ENCODE results near the gene CGREF1.

Gene CGREF1

GRCh38 chr2:27071990-27072830, 46.7 kb downstream of the CGREF1 start:
- no peaks in the 10 kb centered on the region for H4K20me1 ChIP-seq (ENCODE audit: control insufficient read depth, insufficient read depth, low read depth, low read length)
- TF ChIP-seq CTCF (IDR thresholded peaks at IDR 0.05; ENCODE audit: low read depth, low read length, poor library complexity, severe bottlenecking) (no peak), EZH2phosphoT487 (IDR thresholded peaks at IDR 0.05; ENCODE audit: borderline replicate concordance, low read length) (no peak)
- H3K9me2 ChIP-seq (replicated peaks; ENCODE audit: control insufficient read depth, low read length): no peaks in the 10 kb centered on the region
- H3K79me2 ChIP-seq (ENCODE audit: control insufficient read depth, low read length): peaks cover 34% of the 10 kb centered on the region
- H3K4me1 ChIP-seq (ENCODE audit: control insufficient read depth, low read length): peaks cover 66% of the 10 kb centered on the region
- no peak overlapping the region for H3K27ac ChIP-seq (ENCODE audit: low read depth, low read length)
- peak overlapping the region; percentile 86 for H3K4me3 ChIP-seq (ENCODE audit: low read length)
- H3K4me2 ChIP-seq (ENCODE audit: low read length): peak overlapping the region; percentile 74
- H3F3A ChIP-seq (ENCODE audit: control insufficient read depth, insufficient read depth): peaks cover 15% of the 10 kb centered on the region; the same call in 1 of the 2 replicates
- no peaks in the 10 kb centered on the region for H3K9me3 ChIP-seq (ENCODE audit: control insufficient read depth, insufficient read depth, low read length)
- H3K27me3 ChIP-seq (ENCODE audit: control insufficient read depth, low read length): no peaks in the 10 kb centered on the region
- H3K36me3 ChIP-seq (ENCODE audit: control insufficient read depth, low read length): peaks cover 42% of the 10 kb centered on the region

- H3K4me3 ChIP-seq (ENCODE audit: low read length): peak within 1 kb of the TSS; percentile 86
- no peaks in the 10 kb centered on the region for H3K27me3 ChIP-seq (ENCODE audit: control insufficient read depth, low read length)
- TF ChIP-seq EZH2phosphoT487 (IDR thresholded peaks at IDR 0.05; ENCODE audit: borderline replicate concordance, low read length) (no peak), CTCF (IDR thresholded peaks at IDR 0.05; ENCODE audit: low read depth, low read length, poor library complexity, severe bottlenecking) (peak; percentile 35)
- H3K9me2 ChIP-seq (replicated peaks; ENCODE audit: control insufficient read depth, low read length): no peaks in the 10 kb centered on the region
- peak within 1 kb of the TSS; percentile 37 for H3K27ac ChIP-seq (ENCODE audit: low read depth, low read length)
- H4K20me1 ChIP-seq (ENCODE audit: control insufficient read depth, insufficient read depth, low read depth, low read length): no peaks in the 10 kb centered on the region
- peaks cover 34% of the 10 kb centered on the region for H3K79me2 ChIP-seq (ENCODE audit: control insufficient read depth, low read length)
- peaks cover 58% of the 10 kb centered on the region for H3K4me1 ChIP-seq (ENCODE audit: control insufficient read depth, low read length)
- H3K36me3 ChIP-seq (ENCODE audit: control insufficient read depth, low read length): peaks cover 43% of the 10 kb centered on the region
- no peaks in the 10 kb centered on the region for H3K9me3 ChIP-seq (ENCODE audit: control insufficient read depth, insufficient read depth, low read length)
- peak within 1 kb of the TSS; percentile 74 for H3K4me2 ChIP-seq (ENCODE audit: low read length)
- H3F3A ChIP-seq (ENCODE audit: control insufficient read depth, insufficient read depth): peaks cover 13% of the 10 kb centered on the region; the same call in 1 of the 2 replicates
Observed at GRCh38 chr2:27071277-27071989, 47.5 kb downstream of the CGREF1 start, which contains the start of gene OST4. OST4 (minus strand) TSS chr2:27071654.

- TF ChIP-seq CTCF (IDR thresholded peaks at IDR 0.05; ENCODE audit: low read depth, low read length, poor library complexity, severe bottlenecking): no peak
- H3K79me2 ChIP-seq (ENCODE audit: control insufficient read depth, low read length): peaks cover 34% of the 10 kb centered on the region
- H3K27me3 ChIP-seq (ENCODE audit: control insufficient read depth, low read length): no peaks in the 10 kb centered on the region
- peak overlapping the region; percentile 74 for H3K4me2 ChIP-seq (ENCODE audit: low read length)
- peak overlapping the region; percentile 37 for H3K27ac ChIP-seq (ENCODE audit: low read depth, low read length)
- H3F3A ChIP-seq (ENCODE audit: control insufficient read depth, insufficient read depth): 0 out of 2 replicates have a peak, but pooled peaks cover 7% of the 10 kb centered on the region
- H3K4me3 ChIP-seq (ENCODE audit: low read length): peak overlapping the region; percentile 86
- H4K20me1 ChIP-seq (ENCODE audit: control insufficient read depth, insufficient read depth, low read depth, low read length): no peaks in the 10 kb centered on the region
- no peaks in the 10 kb centered on the region for H3K9me3 ChIP-seq (ENCODE audit: control insufficient read depth, insufficient read depth, low read length)
- no peaks in the 10 kb centered on the region for H3K9me2 ChIP-seq (replicated peaks; ENCODE audit: control insufficient read depth, low read length)
- peaks cover 51% of the 10 kb centered on the region for H3K4me1 ChIP-seq (ENCODE audit: control insufficient read depth, low read length)
- peaks cover 46% of the 10 kb centered on the region for H3K36me3 ChIP-seq (ENCODE audit: control insufficient read depth, low read length)
Observed at GRCh38 chr2:27070653-27071276, 48.2 kb downstream of the CGREF1 start.
